Activated T-cell treated with anti-CD3 and anti-CD28 coated beads, Interleukin-2, amount 50 U/mL, for 4 hours (primary cell): ENCODE data around the gene DPM2. TPM values are rescaled to one million over a fixed set of nuclear protein-coding genes. Genes with fewer than 3 reads are reported as not detected.
A peak's percentile ranks its signal among the peaks of the same experiment; 100 is the strongest.

Experiments used
- ATAC-seq, 2 donors: fragments of 200-7000 bp; cut with Tn5 transposase; one replicate each; pipeline ENCODE4 v1.10.0; 2021
- DNase-seq: peaks from one replicate; pipeline ENCODE4 v3.0.0-alpha.2; 2020
- H3K27me3 Mint-ChIP-seq: one replicate; pipeline ENCODE4 v1.8.0; 2021; ENCODE audit warnings: low read depth, mixed read lengths
- H3K36me3 Mint-ChIP-seq: one replicate; pipeline ENCODE4 v1.8.0; 2022; ENCODE audit warnings: mixed read lengths; ENCODE audit not compliant: insufficient read depth
- H3K4me1 Mint-ChIP-seq: one replicate; pipeline ENCODE4 v1.8.0; 2021; ENCODE audit warnings: low read depth, mixed read lengths
- H3K4me3 Mint-ChIP-seq: one replicate; pipeline ENCODE4 v1.8.0; 2021; ENCODE audit warnings: mild to moderate bottlenecking, moderate library complexity, mixed read lengths
- H3K9me3 Mint-ChIP-seq: one replicate; pipeline ENCODE4 v1.8.0; 2021; ENCODE audit warnings: mixed read lengths
- total RNA-seq, 3 donors: library from RNA; stranded (reverse); gene quantifications; one replicate each; pipeline ENCODE4 v1.2.1, GENCODE V29; 2021

Gene DPM2
- total RNA-seq, 3 donors from 2014 or later = 89.6 to 91.5 (median 89.9) TPM

GRCh38 chr9:127966416-127967150, 28.9 kb upstream of the DPM2 start:
- DNase-seq = no peak
- ATAC-seq = no peak
- H3K4me3 Mint-ChIP-seq = peak overlapping the region; percentile 48
- peaks cover 2% of the 10 kb centered on the region for H3K36me3 Mint-ChIP-seq
- no peaks in the 10 kb centered on the region for H3K9me3 Mint-ChIP-seq
- H3K27me3 Mint-ChIP-seq = no peaks in the 10 kb centered on the region
- H3K4me1 Mint-ChIP-seq = peaks cover 98% of the 10 kb centered on the region

DNA sequence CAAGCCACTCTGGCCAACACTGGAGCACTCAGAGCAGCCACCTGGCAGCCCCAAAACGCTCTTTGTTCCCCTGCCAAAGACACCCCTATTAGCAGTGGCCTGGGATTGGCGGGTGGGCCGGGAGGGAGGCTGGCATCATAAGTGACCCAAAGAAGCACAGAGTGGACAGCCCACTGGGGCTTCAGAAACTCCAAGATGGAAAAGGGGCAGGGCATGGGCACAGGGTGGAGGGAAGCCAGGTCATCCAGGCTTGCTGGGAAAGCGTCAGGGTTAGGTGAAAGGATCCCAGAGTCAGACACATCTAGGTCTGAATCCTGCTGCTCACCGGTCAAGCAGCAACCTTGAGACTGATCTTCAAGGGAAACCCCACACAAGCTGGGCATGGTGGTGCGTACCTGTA, 28.3 kb upstream of the DPM2 start:
- ATAC-seq = no peak
- Mint-ChIP-seq H3K9me3 (no peaks in the 10 kb centered on the region), H3K4me3 (peak overlapping the region; percentile 69), H3K36me3 (peaks cover 5% of the 10 kb centered on the region), H3K4me1 (peaks cover 98% of the 10 kb centered on the region), H3K27me3 (no peaks in the 10 kb centered on the region)
- DNase-seq = no peak

GRCh38 chr9:127963359-127964064, 25.9 kb upstream of the DPM2 start:
- Mint-ChIP-seq H3K9me3 (no peaks in the 10 kb centered on the region), H3K4me3 (peak overlapping the region; percentile 52), H3K36me3 (peaks cover 10% of the 10 kb centered on the region), H3K4me1 (peaks cover 98% of the 10 kb centered on the region), H3K27me3 (no peaks in the 10 kb centered on the region)
- DNase-seq (no peak), ATAC-seq (peak; percentile 15 to 23)

DNA sequence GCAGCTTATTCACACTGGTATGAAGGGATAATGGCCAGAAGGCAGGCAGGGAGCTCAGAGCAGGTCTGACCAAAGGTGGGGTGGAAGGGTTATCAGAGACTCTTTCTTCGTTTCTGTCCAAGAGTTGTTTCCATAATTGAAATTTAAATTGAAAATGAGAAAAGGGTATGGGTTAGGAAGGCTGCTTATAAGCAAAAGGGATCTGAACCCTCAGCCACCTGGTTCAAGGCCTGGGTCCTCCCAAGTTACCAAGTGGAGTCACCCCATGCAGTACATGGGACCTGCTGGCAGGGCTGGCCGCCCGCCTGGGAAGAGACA, 25.3 kb upstream of the DPM2 start:
- ATAC-seq = no peak
- Mint-ChIP-seq H3K4me3 (peak overlapping the region; percentile 52), H3K27me3 (no peaks in the 10 kb centered on the region), H3K4me1 (peaks cover 96% of the 10 kb centered on the region), H3K36me3 (peaks cover 10% of the 10 kb centered on the region), H3K9me3 (no peaks in the 10 kb centered on the region)
- DNase-seq = no peak

GRCh38 chr9:127962278-127962677, 24.6 kb upstream of the DPM2 start:
- no peaks in the 10 kb centered on the region for H3K27me3 Mint-ChIP-seq
- ATAC-seq (no peak), DNase-seq (no peak)
- peaks cover 94% of the 10 kb centered on the region for H3K4me1 Mint-ChIP-seq
- no peaks in the 10 kb centered on the region for H3K9me3 Mint-ChIP-seq
- peaks cover 10% of the 10 kb centered on the region for H3K36me3 Mint-ChIP-seq
- H3K4me3 Mint-ChIP-seq = peak overlapping the region; percentile 52

DNA sequence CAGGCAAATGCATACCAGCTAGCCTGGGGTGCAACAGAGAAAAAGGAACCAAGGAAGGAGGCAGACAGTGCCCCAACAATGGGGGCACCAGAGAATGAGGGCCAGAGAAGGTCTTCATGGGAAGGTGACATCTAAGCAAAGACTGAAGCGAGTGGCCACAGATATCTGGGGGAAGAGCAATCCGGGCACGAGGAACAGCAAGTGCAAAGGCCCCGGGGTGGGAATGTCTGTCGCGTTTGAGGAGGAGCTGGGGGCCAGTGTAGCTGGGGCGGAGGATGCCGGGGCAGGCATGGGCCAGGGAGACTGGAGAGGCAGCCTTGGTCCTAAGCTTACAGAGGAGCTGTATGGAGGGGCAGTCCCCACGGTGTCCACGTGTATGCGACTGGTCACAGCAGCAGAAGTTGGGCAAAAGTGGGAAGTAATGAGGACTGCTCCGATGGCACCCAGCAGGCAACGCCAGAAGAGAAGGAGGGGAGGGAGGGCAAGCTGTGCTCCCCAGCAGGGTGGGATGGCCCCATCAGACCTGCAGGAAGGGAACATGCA, 24.0 kb upstream of the DPM2 start:
- ATAC-seq (no peak), DNase-seq (no peak)
- H3K36me3 Mint-ChIP-seq = peaks cover 10% of the 10 kb centered on the region
- peaks cover 94% of the 10 kb centered on the region for H3K4me1 Mint-ChIP-seq
- no peak overlapping the region for H3K4me3 Mint-ChIP-seq
- H3K27me3 Mint-ChIP-seq = no peaks in the 10 kb centered on the region
- H3K9me3 Mint-ChIP-seq = no peaks in the 10 kb centered on the region

- ATAC-seq = no peak
- H3K27me3 Mint-ChIP-seq = no peaks in the 10 kb centered on the region
- H3K4me3 Mint-ChIP-seq = no peak overlapping the region
- no peaks in the 10 kb centered on the region for H3K9me3 Mint-ChIP-seq
- H3K36me3 Mint-ChIP-seq = peaks cover 10% of the 10 kb centered on the region
- H3K4me1 Mint-ChIP-seq = peaks cover 90% of the 10 kb centered on the region
- DNase-seq = no peak
Observed at GRCh38 chr9:127961155-127961490, 23.5 kb upstream of the DPM2 start.

- H3K4me3 Mint-ChIP-seq = no peak overlapping the region
Observed at GRCh38 chr9:127960410-127961154, 22.9 kb upstream of the DPM2 start.

DNA sequence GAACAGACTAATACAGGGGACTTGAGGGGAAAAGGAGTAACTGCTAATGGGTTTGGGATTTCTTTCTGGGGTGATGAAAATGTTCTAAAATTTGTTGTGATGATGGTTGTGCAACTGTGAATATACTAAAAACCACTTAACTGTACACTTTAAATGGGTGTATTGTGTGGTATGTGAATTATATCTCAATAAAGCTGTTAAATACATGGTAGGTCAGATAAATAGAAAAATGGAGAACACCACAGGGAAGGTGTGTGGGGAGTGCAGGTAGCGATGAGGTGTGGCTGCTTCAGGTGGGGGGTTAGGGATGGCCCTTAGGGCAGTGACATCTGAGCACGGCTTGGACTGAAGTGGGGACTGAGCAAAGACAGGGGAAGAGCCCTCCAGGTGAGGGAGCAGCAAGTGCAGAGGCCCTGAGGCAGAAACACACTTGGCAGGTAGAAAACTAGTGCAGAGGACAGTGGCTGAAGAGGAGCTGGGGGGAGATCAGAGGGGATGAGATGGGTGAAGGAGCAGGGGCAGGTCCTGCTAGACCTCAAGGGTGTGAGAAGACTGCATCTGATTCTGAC, 22.3 kb upstream of the DPM2 start:
- H3K4me1 Mint-ChIP-seq = peaks cover 91% of the 10 kb centered on the region
- DNase-seq (no peak), ATAC-seq (no peak)
- peak overlapping the region; percentile 6 for H3K4me3 Mint-ChIP-seq
- H3K9me3 Mint-ChIP-seq = no peaks in the 10 kb centered on the region
- no peaks in the 10 kb centered on the region for H3K27me3 Mint-ChIP-seq
- peaks cover 10% of the 10 kb centered on the region for H3K36me3 Mint-ChIP-seq

More at GRCh38 chr9:127960410-127961154, 22.9 kb upstream of the DPM2 start:
- Mint-ChIP-seq H3K27me3 (no peaks in the 10 kb centered on the region), H3K36me3 (peaks cover 10% of the 10 kb centered on the region), H3K4me1 (peaks cover 91% of the 10 kb centered on the region), H3K9me3 (no peaks in the 10 kb centered on the region)
- no peak for DNase-seq
- ATAC-seq = no peak

GRCh38 chr9:127959398-127959797, 21.7 kb upstream of the DPM2 start:
- Mint-ChIP-seq H3K27me3 (no peaks in the 10 kb centered on the region), H3K36me3 (peaks cover 10% of the 10 kb centered on the region), H3K4me1 (peaks cover 92% of the 10 kb centered on the region), H3K9me3 (no peaks in the 10 kb centered on the region), H3K4me3 (peak overlapping the region; percentile 6)
- DNase-seq = no peak
- ATAC-seq = no peak

GRCh38 chr9:127958728-127959127, 21.1 kb upstream of the DPM2 start:
- Mint-ChIP-seq H3K4me3 (no peak overlapping the region), H3K36me3 (peaks cover 10% of the 10 kb centered on the region), H3K4me1 (peaks cover 92% of the 10 kb centered on the region), H3K27me3 (no peaks in the 10 kb centered on the region), H3K9me3 (no peaks in the 10 kb centered on the region)
- no peak for DNase-seq
- ATAC-seq = no peak

DNA sequence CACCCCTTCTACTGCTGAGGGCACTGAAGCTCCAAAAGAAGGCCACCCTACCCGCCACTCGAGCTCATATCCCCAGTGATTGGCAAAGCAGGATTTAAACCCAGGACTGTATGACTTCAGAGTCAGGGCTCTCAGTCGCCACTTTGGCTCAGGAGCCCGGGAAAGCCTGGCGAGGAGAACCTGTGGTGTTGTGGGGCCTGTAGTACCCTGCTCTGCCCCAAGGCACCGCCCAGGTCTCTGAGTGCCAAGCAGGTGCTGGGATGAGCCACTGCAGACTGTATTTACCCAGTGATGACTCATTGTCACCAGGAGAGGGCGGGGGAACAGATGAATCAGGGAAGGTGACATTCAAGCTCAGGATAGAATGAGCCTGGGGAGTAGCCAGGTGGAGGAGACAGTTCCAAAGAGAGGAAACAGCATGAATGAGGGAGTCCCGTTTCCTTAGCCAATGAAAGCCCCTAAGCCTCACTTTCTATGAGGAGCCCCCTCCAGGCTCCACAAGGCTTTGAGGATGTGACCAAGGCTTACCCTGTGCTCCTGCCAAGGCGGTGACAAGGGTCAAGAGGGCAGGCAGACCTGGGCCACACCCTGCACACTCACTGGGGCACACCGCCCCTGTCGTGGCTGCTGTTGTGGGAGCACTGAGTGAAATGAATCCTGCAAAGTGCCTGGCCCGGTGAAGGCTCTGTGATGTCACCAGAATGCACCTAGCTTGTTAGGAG, 17.8 kb upstream of the DPM2 start:
- Mint-ChIP-seq H3K27me3 (no peaks in the 10 kb centered on the region), H3K9me3 (no peaks in the 10 kb centered on the region), H3K36me3 (peaks cover 8% of the 10 kb centered on the region), H3K4me3 (peak overlapping the region; percentile 71), H3K4me1 (peaks cover 83% of the 10 kb centered on the region)
- ATAC-seq = peak; percentile 91
- DNase-seq = peak; percentile 85

DNA sequence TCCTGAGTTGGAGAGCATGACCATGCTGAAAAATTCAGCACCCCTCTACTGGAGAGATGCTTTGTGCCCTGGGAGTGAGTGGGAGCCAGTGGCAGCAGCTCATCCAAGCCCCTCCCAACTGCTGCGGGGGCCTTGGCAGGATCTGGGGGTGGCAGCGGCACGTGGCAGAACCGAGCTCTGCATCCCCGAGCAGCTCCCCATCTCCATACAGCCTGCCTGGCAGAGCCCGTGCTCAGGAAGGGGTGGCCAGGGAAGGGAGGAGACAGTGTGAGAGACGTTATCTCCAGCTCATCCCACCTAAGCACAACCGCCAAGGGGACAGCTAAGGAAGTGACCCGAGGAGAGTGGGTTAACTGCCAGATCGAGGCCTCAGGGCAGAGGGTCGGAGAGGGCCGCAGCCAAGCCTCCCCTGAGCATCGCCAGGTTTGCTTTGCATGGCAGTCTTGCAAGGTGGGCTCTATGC, 17.2 kb upstream of the DPM2 start:
- Mint-ChIP-seq H3K4me1 (peaks cover 83% of the 10 kb centered on the region), H3K9me3 (no peaks in the 10 kb centered on the region), H3K36me3 (peaks cover 10% of the 10 kb centered on the region), H3K4me3 (no peak overlapping the region), H3K27me3 (no peaks in the 10 kb centered on the region)
- DNase-seq (no peak), ATAC-seq (peak in 1 of 2 donors; percentile 2)
